Mesendoderm (in vitro differentiated cells): ENCODE results near the gene RGL1.

Experiments
- DNase-seq: peaks from one replicate; pipeline ENCODE4 v3.0.0; 2013
- H2AK5ac ChIP-seq: 2 replicates; pipeline ENCODE4 v1.6.1; 2013; ENCODE audit warnings: low read length, inconsistent platforms
- H2BK120ac ChIP-seq: 2 replicates; pipeline ENCODE4 v1.6.1; 2013; ENCODE audit warnings: low read depth, mild to moderate bottlenecking, low read length, moderate library complexity, mixed read lengths
- H2BK15ac ChIP-seq: replicated peaks from 2 replicates; pipeline ENCODE4 v1.6.1; 2013; ENCODE audit warnings: low read depth, mild to moderate bottlenecking, moderate library complexity
- H2BK5ac ChIP-seq: 2 replicates; pipeline ENCODE4 v1.6.1; 2013; ENCODE audit warnings: low read length, inconsistent platforms
- H3K18ac ChIP-seq: 2 replicates; pipeline ENCODE4 v1.6.1; 2013; ENCODE audit warnings: mild to moderate bottlenecking, low read length, mixed read lengths
- H3K23ac ChIP-seq: one replicate; pipeline ENCODE4 v1.6.1; 2013; ENCODE audit warnings: low read length
- H3K27ac ChIP-seq: 2 replicates; pipeline ENCODE4 v1.5.1; 2013; ENCODE audit warnings: low read depth, mild to moderate bottlenecking, inconsistent platforms, low read length, moderate library complexity
- H3K27me3 ChIP-seq: 2 replicates; pipeline ENCODE4 v1.6.1; 2013; ENCODE audit warnings: low read length, control low read depth, mild to moderate bottlenecking, inconsistent platforms; ENCODE audit not compliant: insufficient read depth, poor library complexity
- H3K36me3 ChIP-seq: 2 replicates; pipeline ENCODE4 v1.6.1; 2013; ENCODE audit warnings: low read length, inconsistent platforms; ENCODE audit not compliant: control insufficient read depth, insufficient read depth
- H3K4ac ChIP-seq: one replicate; pipeline ENCODE4 v1.6.1; 2013; ENCODE audit warnings: low read depth, mild to moderate bottlenecking, low read length, moderate library complexity
- H3K4me1 ChIP-seq: 2 replicates; pipeline ENCODE4 v1.6.1; 2013; ENCODE audit warnings: low read depth, low read length, inconsistent platforms; ENCODE audit not compliant: control insufficient read depth
- H3K4me2 ChIP-seq: 2 replicates; pipeline ENCODE4 v1.6.1; 2013; ENCODE audit warnings: low read length
- H3K4me3 ChIP-seq: 2 replicates; pipeline ENCODE4 v1.5.1; 2013; ENCODE audit warnings: mild to moderate bottlenecking, low read length
- H3K56ac ChIP-seq: one replicate; pipeline ENCODE4 v1.6.1; 2013; ENCODE audit warnings: low read length
- H3K79me1 ChIP-seq: 2 replicates; pipeline ENCODE4 v1.6.1; 2013; ENCODE audit warnings: low read length, inconsistent platforms
- H3K79me2 ChIP-seq: 2 replicates; pipeline ENCODE4 v1.6.1; 2013; ENCODE audit warnings: mild to moderate bottlenecking, low read length; ENCODE audit not compliant: control insufficient read depth, insufficient read depth
- H3K9ac ChIP-seq: 2 replicates; pipeline ENCODE4 v1.6.1; 2013; ENCODE audit warnings: low read length, inconsistent platforms
- H4K5ac ChIP-seq: one replicate; pipeline ENCODE4 v1.6.1; 2013; ENCODE audit warnings: low read length
- H4K8ac ChIP-seq: one replicate; pipeline ENCODE4 v1.6.1; 2013; ENCODE audit warnings: low read depth, mild to moderate bottlenecking, control low read depth, low read length, moderate library complexity
- WGBS: extraction: QIAGEN DNeasy Blood & Tissue Kit; methylation state at CpG from one replicate; pipeline ENCODE4 v1.1.7; 2013; ENCODE audit warnings: low lambda C conversion rate, missing lambda C conversion rate; ENCODE audit not compliant: insufficient coverage; ENCODE audit errors: extremely low coverage; 5-methylcytosine and 5-hydroxymethylcytosine counted together

The RGL1 gene

DNA sequence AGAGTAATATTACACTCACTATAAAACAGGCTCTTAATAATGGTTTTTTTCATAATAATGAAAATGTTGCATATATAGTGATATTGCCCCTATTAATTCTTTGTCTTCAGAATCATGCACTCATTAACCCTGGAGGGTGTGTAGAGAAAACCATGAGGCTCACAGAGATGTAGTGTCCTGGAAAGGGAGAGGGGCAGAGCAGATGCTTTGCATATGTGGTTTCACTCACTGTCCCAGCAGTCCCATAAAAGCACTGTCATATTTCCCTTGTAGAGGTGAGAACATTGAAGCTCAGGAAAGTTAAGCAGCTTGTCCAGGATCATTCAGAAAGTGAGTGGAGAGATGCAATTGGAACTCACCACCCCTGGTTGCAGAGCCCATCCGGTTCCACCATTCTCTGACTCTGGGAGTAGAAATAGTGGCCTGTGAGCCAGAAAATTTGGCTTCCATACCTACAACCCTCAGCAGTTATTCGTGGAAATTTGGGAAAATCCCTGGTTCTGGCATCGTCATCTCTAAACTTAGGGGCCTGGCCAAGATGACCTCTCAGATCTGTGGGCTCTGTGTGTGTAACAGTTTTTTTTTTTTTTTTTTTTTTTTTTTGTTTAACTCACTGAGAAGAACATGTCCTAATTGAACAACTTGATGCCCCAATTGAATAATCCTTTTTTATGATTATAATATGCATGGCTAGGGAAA, 86.4 kb downstream of the RGL1 start:
- Histone ChIP-seq H3K56ac (no peak overlapping the region), H3K4me2 (no peak overlapping the region), H4K8ac (no peak overlapping the region), H3K27me3 (no peaks in the 10 kb centered on the region), H3K36me3 (no peaks in the 10 kb centered on the region), H3K9ac (no peak overlapping the region), H2AK5ac (no peak overlapping the region), H3K4ac (no peak overlapping the region), H3K18ac (no peak overlapping the region), H2BK120ac (no peak overlapping the region), H2BK5ac (no peak overlapping the region), H3K79me1 (no peaks in the 10 kb centered on the region), H3K27ac (no peak overlapping the region), H2BK15ac (no peak overlapping the region), H3K4me1 (no peaks in the 10 kb centered on the region), H3K79me2 (no peaks in the 10 kb centered on the region), H3K23ac (no peak overlapping the region), H3K4me3 (no peak overlapping the region), H4K5ac (no peak overlapping the region)
- no CpG with 5 or more reads among the region's 3 CpGs for WGBS
- no peak for DNase-seq

DNA sequence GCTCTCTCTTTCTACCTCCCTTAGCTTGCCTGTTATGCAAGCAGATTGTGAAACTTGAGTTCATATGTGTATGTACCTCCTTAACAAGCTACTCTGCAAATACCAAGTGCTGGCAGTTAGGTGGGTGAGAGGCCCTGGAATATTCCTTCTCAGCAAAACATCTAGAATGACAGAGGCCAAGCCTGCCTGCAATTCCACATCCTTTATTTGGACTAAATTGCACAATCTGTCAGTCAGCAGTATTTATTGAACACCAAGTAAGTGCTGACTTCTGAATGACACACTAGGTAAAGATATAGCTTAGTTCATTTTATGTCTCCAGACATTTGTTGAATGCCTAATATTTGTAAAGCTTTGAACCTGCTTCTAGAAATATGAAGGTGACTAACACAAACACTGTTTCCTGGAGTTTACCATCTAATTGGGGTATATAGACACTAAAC, 87.5 kb downstream of the RGL1 start:
- H3K4ac ChIP-seq: no peak overlapping the region
- H2BK5ac ChIP-seq: no peak overlapping the region
- H3K79me1 ChIP-seq: no peaks in the 10 kb centered on the region
- H3K4me3 ChIP-seq: no peak overlapping the region
- no peaks in the 10 kb centered on the region for H3K36me3 ChIP-seq
- H2AK5ac ChIP-seq: no peak overlapping the region
- no peak overlapping the region for H3K4me2 ChIP-seq
- no peak overlapping the region for H4K8ac ChIP-seq
- H2BK15ac ChIP-seq: no peak overlapping the region
- no peak overlapping the region for H2BK120ac ChIP-seq
- no peaks in the 10 kb centered on the region for H3K4me1 ChIP-seq
- no peak overlapping the region for H3K9ac ChIP-seq
- no peaks in the 10 kb centered on the region for H3K27me3 ChIP-seq
- H3K56ac ChIP-seq: no peak overlapping the region
- H3K79me2 ChIP-seq: no peaks in the 10 kb centered on the region
- no peak overlapping the region for H4K5ac ChIP-seq
- H3K23ac ChIP-seq: no peak overlapping the region
- H3K27ac ChIP-seq: no peak overlapping the region
- no peak overlapping the region for H3K18ac ChIP-seq
- DNase-seq: no peak

DNA sequence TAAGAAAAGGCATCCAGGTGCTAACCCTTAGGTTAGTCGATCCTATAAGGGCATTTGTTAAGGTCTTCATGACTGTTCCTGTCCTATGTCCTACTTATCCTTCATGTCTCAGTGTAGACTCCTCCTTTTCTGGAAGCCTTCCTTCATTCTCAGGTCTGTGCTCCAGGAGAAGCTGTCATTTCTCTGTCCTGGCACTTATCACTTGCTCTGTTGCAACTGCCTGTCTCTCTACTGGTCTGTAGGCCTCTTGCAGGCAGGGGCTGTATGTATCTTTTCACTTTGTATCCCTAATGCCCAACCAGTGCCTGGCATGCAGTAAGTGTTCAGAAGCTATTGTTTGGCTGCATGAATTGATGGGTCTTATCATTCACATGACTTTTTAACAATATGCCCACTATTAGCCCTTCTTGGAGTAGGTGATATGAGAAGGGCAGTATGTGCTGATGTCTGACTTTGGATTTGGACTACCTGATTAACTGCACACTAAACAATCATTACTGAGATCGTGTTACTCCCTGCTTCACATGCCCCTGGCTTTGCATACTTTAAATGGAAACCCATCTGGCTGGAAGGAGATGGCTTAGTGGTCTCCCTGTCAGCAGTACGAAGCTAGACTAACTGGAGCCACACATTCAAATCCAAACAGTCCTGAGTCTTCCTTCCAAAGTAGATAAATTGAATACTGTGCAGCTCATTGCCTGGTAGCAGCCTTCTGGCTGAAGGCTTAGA, 88.8 kb downstream of the RGL1 start:
- no peak overlapping the region for H2AK5ac ChIP-seq
- H3K23ac ChIP-seq: no peak overlapping the region
- H2BK5ac ChIP-seq: no peak overlapping the region
- no peak overlapping the region for H3K4me3 ChIP-seq
- no peak overlapping the region for H2BK120ac ChIP-seq
- H4K8ac ChIP-seq: no peak overlapping the region
- no peak overlapping the region for H3K56ac ChIP-seq
- H3K27ac ChIP-seq: no peak overlapping the region
- H3K36me3 ChIP-seq: no peaks in the 10 kb centered on the region
- H3K4me1 ChIP-seq: no peaks in the 10 kb centered on the region
- H3K27me3 ChIP-seq: no peaks in the 10 kb centered on the region
- no peak overlapping the region for H3K4me2 ChIP-seq
- DNase-seq: no peak
- H3K9ac ChIP-seq: no peak overlapping the region
- no peak overlapping the region for H3K18ac ChIP-seq
- no CpG with 5 or more reads among the region's 3 CpGs for WGBS
- no peaks in the 10 kb centered on the region for H3K79me2 ChIP-seq
- H3K79me1 ChIP-seq: no peaks in the 10 kb centered on the region
- no peak overlapping the region for H3K4ac ChIP-seq
- no peak overlapping the region for H4K5ac ChIP-seq
- H2BK15ac ChIP-seq: no peak overlapping the region

DNA sequence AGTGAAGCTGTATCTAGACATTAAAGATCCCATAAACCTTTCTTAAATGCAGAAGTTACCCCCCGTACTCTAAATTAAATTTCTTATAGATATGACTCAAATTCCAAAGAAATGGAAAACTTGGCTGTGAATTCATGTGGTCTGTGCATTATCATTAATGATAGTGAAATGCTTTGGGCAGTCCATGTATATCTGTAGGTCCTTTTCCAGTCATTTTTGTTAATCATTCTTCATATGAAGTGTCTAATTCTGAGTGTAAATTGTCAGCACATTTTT, 89.3 kb downstream of the RGL1 start:
- H3K4ac ChIP-seq: no peak overlapping the region
- no peaks in the 10 kb centered on the region for H3K36me3 ChIP-seq
- no peaks in the 10 kb centered on the region for H3K4me1 ChIP-seq
- no peak overlapping the region for H3K18ac ChIP-seq
- no peaks in the 10 kb centered on the region for H3K79me1 ChIP-seq
- H3K27me3 ChIP-seq: no peaks in the 10 kb centered on the region
- H2AK5ac ChIP-seq: no peak overlapping the region
- no peak overlapping the region for H4K8ac ChIP-seq
- no peaks in the 10 kb centered on the region for H3K79me2 ChIP-seq
- H3K56ac ChIP-seq: no peak overlapping the region
- H3K23ac ChIP-seq: no peak overlapping the region
- no peak overlapping the region for H3K9ac ChIP-seq
- H2BK5ac ChIP-seq: no peak overlapping the region
- no peak overlapping the region for H4K5ac ChIP-seq
- no peak overlapping the region for H3K4me3 ChIP-seq
- H3K4me2 ChIP-seq: no peak overlapping the region
- no peak overlapping the region for H2BK15ac ChIP-seq
- WGBS: no CpG with 5 or more reads among the region's 1 CpG
- no peak for DNase-seq
- no peak overlapping the region for H3K27ac ChIP-seq
- H2BK120ac ChIP-seq: no peak overlapping the region

DNA sequence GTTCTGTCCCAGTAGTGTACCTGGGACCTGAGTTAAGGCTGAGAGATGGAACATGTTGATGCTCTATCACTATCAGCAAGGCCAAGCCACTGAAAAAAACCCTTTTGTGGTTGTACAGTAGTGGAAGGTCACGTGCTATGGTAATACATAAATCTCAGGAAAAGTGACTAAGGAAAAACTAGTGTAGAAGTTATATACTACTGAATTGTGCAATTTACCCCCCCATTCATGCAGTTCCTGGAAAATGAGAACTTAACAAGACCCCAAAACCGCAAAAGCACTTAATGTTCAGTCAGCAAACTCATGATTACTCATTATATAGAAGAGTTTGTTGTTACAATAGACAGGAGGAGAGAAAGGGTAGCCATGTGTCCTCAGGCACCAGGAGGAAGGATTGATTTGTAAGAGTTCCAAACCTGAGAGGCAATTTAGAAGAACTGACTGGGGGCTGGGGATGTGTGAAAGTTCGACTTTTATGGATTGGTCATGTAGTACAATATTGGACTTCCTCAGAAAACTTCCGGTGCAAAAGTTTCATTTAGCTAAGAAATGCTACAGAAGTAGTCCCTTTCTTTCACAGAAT, 91.6 kb downstream of the RGL1 start:
- Histone ChIP-seq H3K23ac (no peak overlapping the region), H3K4me3 (no peak overlapping the region), H3K18ac (no peak overlapping the region), H4K5ac (no peak overlapping the region), H3K4me1 (no peaks in the 10 kb centered on the region), H2BK5ac (no peak overlapping the region), H3K79me1 (no peaks in the 10 kb centered on the region), H3K79me2 (no peaks in the 10 kb centered on the region), H2AK5ac (no peak overlapping the region), H3K27me3 (no peaks in the 10 kb centered on the region), H3K4ac (no peak overlapping the region), H3K56ac (no peak overlapping the region), H2BK120ac (no peak overlapping the region), H4K8ac (no peak overlapping the region), H3K27ac (no peak overlapping the region), H3K9ac (no peak overlapping the region), H3K36me3 (no peaks in the 10 kb centered on the region), H2BK15ac (no peak overlapping the region), H3K4me2 (no peak overlapping the region)
- WGBS: no CpG with 5 or more reads among the region's 4 CpGs
- no peak for DNase-seq
